Neural cell (in vitro differentiated cells): Measurements from ENCODE around the gene UGT1A4. TPM values are rescaled to one million over a fixed set of nuclear protein-coding genes. Genes with fewer than 3 reads are reported as not detected.

Experiments
- H2AFZ ChIP-seq: fragments of 200-600, 300-800 bp; sonication (generic), shearing (Covaris generic); 2 replicates; pipeline ENCODE4 v1.6.0; 2014; ENCODE audit warnings: low read depth, mild to moderate bottlenecking, antibody characterized with exemption, low read length, moderate library complexity
- H3F3A ChIP-seq: fragments of 200-600 bp; shearing (Covaris generic); 2 replicates; pipeline ENCODE4 v1.6.1; 2016; ENCODE audit warnings: mild to moderate bottlenecking, moderate library complexity, mixed read lengths, antibody characterized with exemption, low read length; ENCODE audit not compliant: insufficient read depth, poor library complexity, severe bottlenecking
- H3K27ac ChIP-seq: fragments of 200-600, 300-800 bp; sonication (generic), shearing (Covaris generic); 2 replicates; pipeline ENCODE4 v1.5.1; 2014; ENCODE audit warnings: mild to moderate bottlenecking, low read length, moderate library complexity
- H3K27me3 ChIP-seq: fragments of 300-800, 200-600 bp; sonication (generic), shearing (Covaris generic); 2 replicates; pipeline ENCODE4 v1.6.0; 2014; ENCODE audit warnings: mild to moderate bottlenecking, low read depth, low read length, moderate library complexity; ENCODE audit not compliant: insufficient read depth
- H3K36me3 ChIP-seq: fragments of 300-800, 200-600 bp; sonication (generic), shearing (Covaris generic); 2 replicates; pipeline ENCODE4 v1.5.1; 2014; ENCODE audit warnings: mild to moderate bottlenecking, antibody characterized with exemption, low read length, moderate library complexity; ENCODE audit not compliant: insufficient read depth
- H3K4me2 ChIP-seq: fragments of 300-800, 200-600 bp; sonication (generic), shearing (Covaris generic); 2 replicates; pipeline ENCODE4 v1.6.0; 2014; ENCODE audit warnings: mild to moderate bottlenecking, low read length
- H3K4me3 ChIP-seq: fragments of 300-800, 200-600 bp; sonication (generic), shearing (Covaris generic); 2 replicates; pipeline ENCODE4 v1.5.1; 2014; ENCODE audit warnings: mild to moderate bottlenecking, low read length, moderate library complexity
- H3K79me2 ChIP-seq: fragments of 200-600 bp; shearing (Covaris generic); replicated peaks from 2 replicates; pipeline ENCODE4 v1.6.0; 2014; ENCODE audit warnings: mild to moderate bottlenecking, low read length, moderate library complexity; ENCODE audit not compliant: insufficient read depth
- H3K9ac ChIP-seq: fragments of 300-800, 200-600 bp; sonication (generic), shearing (Covaris generic); 2 replicates; pipeline ENCODE4 v1.6.1; 2016; ENCODE audit warnings: mild to moderate bottlenecking, low read length, mixed read lengths
- H3K9me2 ChIP-seq: fragments of 200-600 bp; shearing (Covaris generic); 2 replicates; pipeline ENCODE4 v1.6.1; 2016; ENCODE audit warnings: mild to moderate bottlenecking, low read length, mixed read lengths; ENCODE audit not compliant: insufficient read depth
- H3K9me3 ChIP-seq: fragments of 200-600, 300-800 bp; sonication (generic), shearing (Covaris generic); 2 replicates; pipeline ENCODE4 v1.6.1; 2016; ENCODE audit warnings: mild to moderate bottlenecking, mixed run types, low read length, moderate library complexity, mixed read lengths
- H4K20me1 ChIP-seq: fragments of 200-600 bp; shearing (Covaris generic); 2 replicates; pipeline ENCODE4 v1.6.1; 2016; ENCODE audit warnings: mild to moderate bottlenecking, mixed run types; ENCODE audit not compliant: insufficient read depth
- EP300 ChIP-seq: fragments of 450-650 bp; conservative IDR thresholded peaks from 2 replicates; pipeline ENCODE4 v1.6.1; 2014; ENCODE audit warnings: antibody characterized with exemption, mild to moderate bottlenecking, moderate library complexity; ENCODE audit not compliant: poor library complexity, severe bottlenecking
- EZH2 ChIP-seq: fragments of 200-600, 300-800 bp; shearing (Covaris generic), sonication (generic); IDR thresholded peaks from 2 replicates; pipeline ENCODE4 v1.6.1; 2014; ENCODE audit warnings: antibody characterized with exemption, low read length, borderline replicate concordance, mild to moderate bottlenecking; ENCODE audit not compliant: insufficient read depth, poor library complexity, severe bottlenecking
- MXI1 ChIP-seq: fragments of 450-650 bp; conservative IDR thresholded peaks from 2 replicates; pipeline ENCODE4 v1.6.1; 2014; ENCODE audit warnings: antibody characterized with exemption, mild to moderate bottlenecking; ENCODE audit not compliant: poor library complexity, severe bottlenecking
- POLR2AphosphoS5 ChIP-seq: IDR thresholded peaks from 2 replicates; pipeline ENCODE4 v1.6.1; 2012
- RAD21 ChIP-seq: fragments of 450-650 bp; conservative IDR thresholded peaks from 2 replicates; pipeline ENCODE4 v1.6.1; 2014; ENCODE audit warnings: antibody characterized with exemption, mild to moderate bottlenecking, moderate library complexity
- REST ChIP-seq: IDR thresholded peaks from 2 replicates; pipeline ENCODE4 v1.6.1; 2012; ENCODE audit warnings: borderline replicate concordance
- SMC3 ChIP-seq: fragments of 450-650 bp; conservative IDR thresholded peaks from 2 replicates; pipeline ENCODE4 v1.6.1; 2014; ENCODE audit warnings: antibody characterized with exemption, mild to moderate bottlenecking, moderate library complexity; ENCODE audit not compliant: poor library complexity
- TAF1 ChIP-seq: IDR thresholded peaks from 2 replicates; pipeline ENCODE4 v1.6.1; 2012; ENCODE audit warnings: low read depth
- polyA plus RNA-seq: library from polyadenylated mRNA; depleted of rRNA; stranded (reverse); fragments of >200 nt; gene quantifications from 2 replicates; pipeline ENCODE4 v1.2.3, GENCODE V29; 2014
- TF ChIP-seq, protein P1 (sequence below): fragments of 450-650 bp; IDR thresholded peaks from 2 replicates; pipeline ENCODE4 v1.5.1; 2014; ENCODE audit warnings: antibody characterized with exemption, mild to moderate bottlenecking, moderate library complexity; ENCODE audit not compliant: poor library complexity, severe bottlenecking

Gene UGT1A4
- polyA plus RNA-seq, 1 donor from 2014 or later: not detected

GRCh38 chr2:233780771-233781170 is 62.2 kb downstream of the UGT1A4 start:
- Histone ChIP-seq H3F3A (no peaks in the 10 kb centered on the region), H3K79me2 (no peaks in the 10 kb centered on the region), H3K9me2 (no peaks in the 10 kb centered on the region), H2AFZ (no peak overlapping the region), H3K4me2 (no peak overlapping the region), H3K9me3 (peaks cover 3% of the 10 kb centered on the region), H3K27ac (no peak overlapping the region), H3K4me3 (no peak overlapping the region), H3K27me3 (no peaks in the 10 kb centered on the region), H3K9ac (no peak overlapping the region), H4K20me1 (no peaks in the 10 kb centered on the region), H3K36me3 (no peaks in the 10 kb centered on the region)
- TF ChIP-seq, protein P1, sequence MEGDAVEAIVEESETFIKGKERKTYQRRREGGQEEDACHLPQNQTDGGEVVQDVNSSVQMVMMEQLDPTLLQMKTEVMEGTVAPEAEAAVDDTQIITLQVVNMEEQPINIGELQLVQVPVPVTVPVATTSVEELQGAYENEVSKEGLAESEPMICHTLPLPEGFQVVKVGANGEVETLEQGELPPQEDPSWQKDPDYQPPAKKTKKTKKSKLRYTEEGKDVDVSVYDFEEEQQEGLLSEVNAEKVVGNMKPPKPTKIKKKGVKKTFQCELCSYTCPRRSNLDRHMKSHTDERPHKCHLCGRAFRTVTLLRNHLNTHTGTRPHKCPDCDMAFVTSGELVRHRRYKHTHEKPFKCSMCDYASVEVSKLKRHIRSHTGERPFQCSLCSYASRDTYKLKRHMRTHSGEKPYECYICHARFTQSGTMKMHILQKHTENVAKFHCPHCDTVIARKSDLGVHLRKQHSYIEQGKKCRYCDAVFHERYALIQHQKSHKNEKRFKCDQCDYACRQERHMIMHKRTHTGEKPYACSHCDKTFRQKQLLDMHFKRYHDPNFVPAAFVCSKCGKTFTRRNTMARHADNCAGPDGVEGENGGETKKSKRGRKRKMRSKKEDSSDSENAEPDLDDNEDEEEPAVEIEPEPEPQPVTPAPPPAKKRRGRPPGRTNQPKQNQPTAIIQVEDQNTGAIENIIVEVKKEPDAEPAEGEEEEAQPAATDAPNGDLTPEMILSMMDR: no peak
- TF ChIP-seq REST (no peak), MXI1 (no peak), RAD21 (no peak), EP300 (no peak), TAF1 (no peak), SMC3 (no peak), POLR2AphosphoS5 (no peak), EZH2 (no peak)

DNA sequence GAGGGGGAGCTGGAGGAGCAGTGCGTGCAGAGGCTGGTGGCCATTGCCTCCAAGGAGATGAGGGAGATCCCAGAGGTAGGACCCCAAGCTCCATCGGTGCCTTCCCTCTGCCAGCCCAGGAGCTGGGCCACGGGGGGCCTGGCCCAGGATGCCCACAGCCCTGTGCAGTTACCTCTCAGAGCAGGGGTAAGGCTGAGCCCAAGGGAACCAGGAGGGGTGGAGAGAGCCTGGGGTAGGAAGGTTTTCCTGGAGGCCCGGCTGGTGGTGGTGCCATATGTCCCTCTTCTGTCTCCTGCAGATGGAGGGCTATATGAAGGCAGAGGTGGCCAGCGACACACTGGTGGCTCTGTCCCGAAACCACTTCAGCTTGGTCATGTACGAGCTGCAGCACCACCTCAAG is 71.0 kb downstream of the UGT1A4 start:
- no peak overlapping the region for H2AFZ ChIP-seq
- H3K4me2 ChIP-seq: no peak overlapping the region
- peaks cover 2% of the 10 kb centered on the region for H3K9me3 ChIP-seq
- no peaks in the 10 kb centered on the region for H3K9me2 ChIP-seq
- no peaks in the 10 kb centered on the region for H3K27me3 ChIP-seq
- H3K36me3 ChIP-seq: no peaks in the 10 kb centered on the region
- no peak overlapping the region for H3K27ac ChIP-seq
- no peak overlapping the region for H3K4me3 ChIP-seq
- H3K79me2 ChIP-seq: no peaks in the 10 kb centered on the region
- no peaks in the 10 kb centered on the region for H4K20me1 ChIP-seq
- TF ChIP-seq, protein P1: no peak
- TF ChIP-seq REST (no peak), EZH2 (no peak), MXI1 (no peak), SMC3 (no peak), EP300 (no peak), POLR2AphosphoS5 (no peak), RAD21 (no peak)
- no peak overlapping the region for H3K9ac ChIP-seq
- no peaks in the 10 kb centered on the region for H3F3A ChIP-seq
